IMR-90 (cell line): ENCODE results near the gene RNASET2.

Experiments
- BHLHE40 ChIP-seq: fragments of 150-350 bp; IDR thresholded peaks from 2 replicates; pipeline ENCODE4 v1.6.1; 2016; ENCODE audit warnings: mild to moderate bottlenecking, low read depth, low read length
- CEBPB ChIP-seq: IDR thresholded peaks from 2 replicates; pipeline ENCODE4 v1.6.1; 2012; ENCODE audit warnings: low read depth, low read length, improper control_type of control experiment
- CHD1 ChIP-seq: IDR thresholded peaks from 2 replicates; pipeline ENCODE4 v1.6.1; 2012; ENCODE audit warnings: low read depth, low read length, improper control_type of control experiment
- CTCF ChIP-seq: conservative IDR thresholded peaks from 2 replicates; pipeline ENCODE4 v1.5.1; 2012; ENCODE audit warnings: mild to moderate bottlenecking, low read depth, low read length, improper control_type of control experiment
- ELK1 ChIP-seq: fragments of 150-350 bp; IDR thresholded peaks from 2 replicates; pipeline ENCODE4 v1.6.1; 2016; ENCODE audit warnings: low read depth, mild to moderate bottlenecking, low read length, moderate library complexity, borderline replicate concordance
- FOS ChIP-seq: fragments of 150-350 bp; IDR thresholded peaks from 2 replicates; pipeline ENCODE4 v1.6.1; 2016; ENCODE audit warnings: low read depth, low read length
- MAFK ChIP-seq: IDR thresholded peaks from 2 replicates; pipeline ENCODE4 v1.6.1; 2012; ENCODE audit warnings: low read depth, low read length, improper control_type of control experiment
- MAZ ChIP-seq: IDR thresholded peaks from 2 replicates; pipeline ENCODE4 v1.6.1; 2012; ENCODE audit warnings: low read depth, mild to moderate bottlenecking, low read length, improper control_type of control experiment, moderate library complexity, borderline replicate concordance
- POLR2A ChIP-seq: IDR thresholded peaks from 2 replicates; pipeline ENCODE4 v1.6.1; 2012; ENCODE audit warnings: mild to moderate bottlenecking, low read depth, low read length
- RFX5 ChIP-seq: IDR thresholded peaks from 2 replicates; pipeline ENCODE4 v1.8.0; 2012; ENCODE audit warnings: low read depth, mild to moderate bottlenecking, low read length, moderate library complexity
- SMC3 ChIP-seq: fragments of 150-350 bp; IDR thresholded peaks from 2 replicates; pipeline ENCODE4 v1.6.1; 2016; ENCODE audit warnings: low read depth, mild to moderate bottlenecking, antibody characterized with exemption, low read length, moderate library complexity
- USF2 ChIP-seq: fragments of 150-350 bp; IDR thresholded peaks from 2 replicates; pipeline ENCODE4 v1.6.1; 2017; ENCODE audit warnings: mild to moderate bottlenecking, antibody characterized with exemption, low read length, low read depth

DNA sequence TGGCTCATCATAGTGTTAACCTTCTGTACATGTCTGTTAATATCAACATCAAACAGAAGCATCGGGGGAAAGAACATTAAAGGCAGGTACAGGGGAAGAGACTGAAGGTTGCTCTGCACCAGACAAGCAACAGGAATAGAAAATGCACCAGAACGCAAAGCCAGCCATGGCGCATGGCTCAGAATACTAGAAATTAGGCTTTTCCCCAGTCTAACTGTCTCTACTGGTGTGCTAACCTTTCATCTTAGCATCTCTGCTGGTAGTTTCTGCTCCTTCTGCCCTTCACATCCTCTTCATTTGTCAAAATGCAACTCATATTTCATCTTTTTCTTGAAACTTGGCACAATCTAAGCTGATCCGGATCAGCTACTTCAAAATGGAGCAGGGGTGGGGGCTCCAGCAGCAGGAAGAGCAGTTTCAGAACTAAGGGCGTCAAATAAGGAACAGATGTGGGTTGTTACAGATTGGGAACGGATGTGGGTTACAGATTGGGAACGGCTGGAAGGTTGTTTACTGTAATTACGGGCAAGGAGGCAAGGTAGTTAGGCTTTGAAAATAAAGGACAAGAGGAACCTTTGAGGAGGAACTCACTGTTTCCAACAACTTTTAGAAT lies 13.1 kb upstream of the RNASET2 start:
- TF ChIP-seq CTCF: no peak
- no peak for TF ChIP-seq ELK1
- no peak for TF ChIP-seq MAFK
- TF ChIP-seq MAZ: no peak
- no peak for TF ChIP-seq FOS
- TF ChIP-seq BHLHE40: no peak
- TF ChIP-seq POLR2A: no peak
- TF ChIP-seq USF2: no peak
- no peak for TF ChIP-seq SMC3
- no peak for TF ChIP-seq CEBPB
- no peak for TF ChIP-seq RFX5
- TF ChIP-seq CHD1: no peak
